IMR-90 (cell line): Measurements from ENCODE around the gene ZNF467. TPM values are rescaled to one million over a fixed set of nuclear protein-coding genes. Genes with fewer than 3 reads are reported as not detected.

Experiments
- ATAC-seq: fragments of 200-7000 bp; cut with Tn5 transposase; 2 replicates; pipeline ENCODE4 v1.9.1; 2020; ENCODE audit warnings: low read depth, mild to moderate bottlenecking, moderate library complexity
- BruUV-seq: library from RNA; stranded (reverse); fragments of 400-500 nt; replicated peaks from 2 replicates; lab custom pipeline; 2021; lab: Mats Ljungman, UMichigan
- CTCF ChIA-PET: fragments of 300-600 bp; formaldehyde crosslinking; extraction: SDS; loops from one replicate; lab custom pipeline; 2021; ENCODE audit warnings: antibody characterized with exemption; lab: Yijun Ruan, JAX
- POLR2A ChIA-PET: fragments of 300-600 bp; sonication (Branson Sonifier 250); formaldehyde crosslinking; loops from one replicate; lab custom pipeline; 2022; ENCODE audit warnings: antibody characterized with exemption; ENCODE audit not compliant: unreplicated experiment; lab: Charles Lee
- DNase-seq: peaks from one replicate; pipeline ENCODE4 v3.0.0; 2013
- H2AFZ ChIP-seq: replicated peaks from 2 replicates; pipeline ENCODE3; 2013; ENCODE audit warnings: low read length, mild to moderate bottlenecking; ENCODE audit not compliant: poor library complexity
- H2AK5ac ChIP-seq: 2 replicates; pipeline ENCODE4 v1.6.1; 2013; ENCODE audit warnings: low read depth, low read length, inconsistent platforms
- H2AK9ac ChIP-seq: replicated peaks from 2 replicates; pipeline ENCODE3; 2013; ENCODE audit warnings: mild to moderate bottlenecking, low read depth, low read length, moderate library complexity; ENCODE audit not compliant: poor library complexity
- H2BK120ac ChIP-seq: 2 replicates; pipeline ENCODE4 v1.6.1; 2013; ENCODE audit warnings: low read depth, low read length, inconsistent platforms
- H2BK15ac ChIP-seq: 3 replicates; pipeline ENCODE4 v1.6.1; 2013; ENCODE audit warnings: low read depth, low read length, inconsistent platforms
- H2BK20ac ChIP-seq: 2 replicates; pipeline ENCODE4 v1.6.1; 2013; ENCODE audit warnings: low read depth, mild to moderate bottlenecking, inconsistent platforms, low read length, moderate library complexity
- H2BK5ac ChIP-seq: 2 replicates; pipeline ENCODE4 v1.6.1; 2013; ENCODE audit warnings: mild to moderate bottlenecking, low read depth, low read length, inconsistent platforms; ENCODE audit not compliant: poor library complexity, severe bottlenecking
- H3K14ac ChIP-seq: replicated peaks from 2 replicates; pipeline ENCODE4 v1.6.1; 2013; ENCODE audit warnings: low read depth, low read length, inconsistent platforms
- H3K18ac ChIP-seq: 2 replicates; pipeline ENCODE4 v1.6.1; 2013; ENCODE audit warnings: low read depth, low read length, control low read depth
- H3K23ac ChIP-seq: 2 replicates; pipeline ENCODE4 v1.6.1; 2013; ENCODE audit warnings: low read depth, low read length, inconsistent platforms
- H3K27ac ChIP-seq: 2 replicates; pipeline ENCODE4 v1.5.1; 2013; ENCODE audit warnings: mild to moderate bottlenecking, control low read depth, low read length; ENCODE audit not compliant: insufficient read depth
- H3K27me3 ChIP-seq: 2 replicates; pipeline ENCODE4 v1.6.1; 2013; ENCODE audit warnings: low read length; ENCODE audit not compliant: control insufficient read depth, insufficient read depth
- H3K36me3 ChIP-seq: 2 replicates; pipeline ENCODE4 v1.6.1; 2013; ENCODE audit warnings: low read length, mixed read lengths; ENCODE audit not compliant: control insufficient read depth, insufficient read depth
- H3K4ac ChIP-seq: 2 replicates; pipeline ENCODE4 v1.6.1; 2013; ENCODE audit warnings: low read depth, low read length, inconsistent platforms
- H3K4me1 ChIP-seq: 2 replicates; pipeline ENCODE4 v1.6.1; 2013; ENCODE audit warnings: low read length, mixed read lengths; ENCODE audit not compliant: control insufficient read depth, insufficient read depth
- H3K4me2 ChIP-seq: 2 replicates; pipeline ENCODE4 v1.6.1; 2013; ENCODE audit warnings: low read depth, mild to moderate bottlenecking, control low read depth, low read length, moderate library complexity
- H3K4me3 ChIP-seq: 2 replicates; pipeline ENCODE4 v1.5.1; 2013; ENCODE audit warnings: low read depth, mild to moderate bottlenecking, control low read depth, low read length, moderate library complexity; ENCODE audit not compliant: insufficient read depth
- H3K56ac ChIP-seq: 2 replicates; pipeline ENCODE4 v1.6.1; 2013; ENCODE audit warnings: low read length, inconsistent platforms; ENCODE audit not compliant: insufficient read depth; ENCODE audit errors: extremely low read depth
- H3K79me1 ChIP-seq, 2 experiments: 2 replicates each; pipeline ENCODE4 v1.6.1; 2013; ENCODE audit warnings: low read length in 2 of 2, inconsistent platforms in 1 of 2, low read depth in 1 of 2
- H3K9ac ChIP-seq: 2 replicates; pipeline ENCODE4 v1.6.1; 2013; ENCODE audit warnings: low read depth, low read length, control low read depth
- H3K9me1 ChIP-seq: 2 replicates; pipeline ENCODE4 v1.6.1; 2013; ENCODE audit warnings: low read length, inconsistent platforms; ENCODE audit not compliant: insufficient read depth
- H3K9me3 ChIP-seq: 2 replicates; pipeline ENCODE4 v1.6.1; 2013; ENCODE audit warnings: low read length; ENCODE audit not compliant: control insufficient read depth, insufficient read depth
- H4K20me1 ChIP-seq: 2 replicates; pipeline ENCODE4 v1.6.1; 2013; ENCODE audit warnings: low read length, inconsistent platforms; ENCODE audit not compliant: insufficient read depth
- H4K5ac ChIP-seq: 2 replicates; pipeline ENCODE4 v1.6.1; 2013; ENCODE audit warnings: mild to moderate bottlenecking, low read depth, low read length, control low read depth
- H4K8ac ChIP-seq, 2 experiments: 2 replicates each; pipeline ENCODE4 v1.6.1; 2013; ENCODE audit warnings: low read depth in 2 of 2, low read length in 2 of 2, control low read depth in 1 of 2, inconsistent platforms in 1 of 2
- H4K91ac ChIP-seq: 2 replicates; pipeline ENCODE4 v1.6.1; 2013; ENCODE audit warnings: low read depth, low read length, inconsistent platforms; ENCODE audit not compliant: insufficient read depth
- BHLHE40 ChIP-seq: fragments of 150-350 bp; IDR thresholded peaks from 2 replicates; pipeline ENCODE4 v1.6.1; 2016; ENCODE audit warnings: mild to moderate bottlenecking, low read depth, low read length
- CEBPB ChIP-seq: IDR thresholded peaks from 2 replicates; pipeline ENCODE4 v1.6.1; 2012; ENCODE audit warnings: low read depth, low read length, improper control_type of control experiment
- CHD1 ChIP-seq: IDR thresholded peaks from 2 replicates; pipeline ENCODE4 v1.6.1; 2012; ENCODE audit warnings: low read depth, low read length, improper control_type of control experiment
- CTCF ChIP-seq: conservative IDR thresholded peaks from 2 replicates; pipeline ENCODE4 v1.5.1; 2012; ENCODE audit warnings: mild to moderate bottlenecking, low read depth, low read length, improper control_type of control experiment
- ELK1 ChIP-seq: fragments of 150-350 bp; IDR thresholded peaks from 2 replicates; pipeline ENCODE4 v1.6.1; 2016; ENCODE audit warnings: low read depth, mild to moderate bottlenecking, low read length, moderate library complexity, borderline replicate concordance
- FOS ChIP-seq: fragments of 150-350 bp; IDR thresholded peaks from 2 replicates; pipeline ENCODE4 v1.6.1; 2016; ENCODE audit warnings: low read depth, low read length
- MAFK ChIP-seq: IDR thresholded peaks from 2 replicates; pipeline ENCODE4 v1.6.1; 2012; ENCODE audit warnings: low read depth, low read length, improper control_type of control experiment
- MAZ ChIP-seq: IDR thresholded peaks from 2 replicates; pipeline ENCODE4 v1.6.1; 2012; ENCODE audit warnings: low read depth, mild to moderate bottlenecking, low read length, improper control_type of control experiment, moderate library complexity, borderline replicate concordance
- MXI1 ChIP-seq: IDR thresholded peaks from 2 replicates; pipeline ENCODE4 v1.6.1; 2012; ENCODE audit warnings: low read depth, mild to moderate bottlenecking, low read length, moderate library complexity, borderline replicate concordance
- NFE2L2 ChIP-seq: fragments of 150-350 bp; IDR thresholded peaks from 2 replicates; pipeline ENCODE4 v1.6.1; 2016; ENCODE audit warnings: low read depth, mild to moderate bottlenecking, low read length
- POLR2A ChIP-seq: IDR thresholded peaks from 2 replicates; pipeline ENCODE4 v1.6.1; 2012; ENCODE audit warnings: mild to moderate bottlenecking, low read depth, low read length
- RAD21 ChIP-seq: IDR thresholded peaks from 2 replicates; pipeline ENCODE4 v1.6.1; 2012; ENCODE audit warnings: low read length, improper control_type of control experiment
- RCOR1 ChIP-seq: IDR thresholded peaks from 2 replicates; pipeline ENCODE4 v1.6.1; 2012; ENCODE audit warnings: mild to moderate bottlenecking, low read length, improper control_type of control experiment; ENCODE audit not compliant: insufficient replicate concordance
- RFX5 ChIP-seq: IDR thresholded peaks from 2 replicates; pipeline ENCODE4 v1.8.0; 2012; ENCODE audit warnings: low read depth, mild to moderate bottlenecking, low read length, moderate library complexity
- SMC3 ChIP-seq: fragments of 150-350 bp; IDR thresholded peaks from 2 replicates; pipeline ENCODE4 v1.6.1; 2016; ENCODE audit warnings: low read depth, mild to moderate bottlenecking, antibody characterized with exemption, low read length, moderate library complexity
- USF2 ChIP-seq: fragments of 150-350 bp; IDR thresholded peaks from 2 replicates; pipeline ENCODE4 v1.6.1; 2017; ENCODE audit warnings: mild to moderate bottlenecking, antibody characterized with exemption, low read length, low read depth
- WGBS, 2 experiments: methylation state at CpG; one replicate each; pipeline versions ENCODE4 v1.1.5 to v1.1.7; 2013; ENCODE audit warnings: missing lambda C conversion rate in 2 of 2; ENCODE audit not compliant: insufficient read length in 1 of 2; ENCODE audit errors: extremely low coverage in 2 of 2; 5-methylcytosine and 5-hydroxymethylcytosine counted together
- dilution Hi-C: fragments of 300-500 bp; cut with HindIII; formaldehyde crosslinking; loops from one replicate; pipeline ENCODE4 v1.14.3; 2018; ENCODE audit warnings: low sequenced_read_pairs; ENCODE audit not compliant: unreplicated experiment
- in situ Hi-C: fragments of 300-500 bp; cut with MboI; formaldehyde crosslinking; loops from 3 replicates; pipeline ENCODE4 v1.14.3; 2019; ENCODE audit warnings: low sequenced_read_pairs, inconsistent platforms, mixed read lengths
- intact Hi-C: fragments of 100-400 bp; cut with micrococcal nuclease; formaldehyde crosslinking; loops from 2 replicates; pipeline ENCODE4 v1.10.0; 2022
- polyA plus RNA-seq, 3 experiments: library from polyadenylated mRNA; depleted of rRNA; stranded (reverse); fragments of >200 nt; gene quantifications; 2 replicates each; pipeline ENCODE4 v1.2.3, GENCODE V29; 2012; ENCODE audit warnings: low replicate concordance in 1 of 3
- total RNA-seq: library from RNA; depleted of rRNA; stranded (reverse); fragments of >200 nt; gene quantifications from 2 replicates; pipeline ENCODE4 v1.2.3, GENCODE V29; 2012

ZNF467 gene
- total and polyA plus RNA-seq, 2 of the 4 experiments (the other 2 are of a cell fraction), result 0.67 TPM; not detected in 1

- Histone ChIP-seq H3K23ac (no peak overlapping the region), H4K20me1 (no peaks in the 10 kb centered on the region), H3K14ac (no peak overlapping the region), H4K5ac (no peak overlapping the region), H2BK120ac (no peak overlapping the region), H2BK5ac (no peak overlapping the region), H3K56ac (no peak overlapping the region), H3K9me3 (no peaks in the 10 kb centered on the region), H2AK9ac (no peak overlapping the region), H3K4ac (no peak overlapping the region), H2AK5ac (no peak overlapping the region), H2BK20ac (no peak overlapping the region), H4K8ac (no peak overlapping the region), H3K36me3 (no peaks in the 10 kb centered on the region), H3K18ac (no peak overlapping the region), H3K27ac (no peak overlapping the region), H3K27me3 (peaks cover 14% of the 10 kb centered on the region; the same call in 1 of the 2 replicates), H2AFZ (no peak overlapping the region), H2BK15ac (no peak overlapping the region), H3K79me1 (no peaks in the 10 kb centered on the region), H3K9me1 (no peaks in the 10 kb centered on the region), H3K4me2 (no peak overlapping the region), H3K9ac (no peak overlapping the region), H3K4me1 (no peaks in the 10 kb centered on the region), H3K4me3 (no peak overlapping the region), H4K91ac (no peak overlapping the region)
- no TSS peak for BruUV-seq
- in situ Hi-C loops, result no loop called here
- intact Hi-C loops, result no loop called here
- 97% methylated on average over 4 of the region's 19 CpGs; no CpG with 5 or more reads in 1 of the 2 experiments for WGBS, 2 experiments
- CTCF ChIA-PET, result no interaction called here
- POLR2A ChIA-PET, result no interaction called here
- ATAC-seq (no peak), DNase-seq (no peak)
- TF ChIP-seq RAD21, result no peak
- TF ChIP-seq MXI1, result no peak
- TF ChIP-seq USF2, result no peak
- no peak for TF ChIP-seq ELK1
- TF ChIP-seq RFX5, result no peak
- TF ChIP-seq MAZ, result no peak
- TF ChIP-seq BHLHE40, result no peak
- no peak for TF ChIP-seq RCOR1
- TF ChIP-seq POLR2A, result no peak
- no peak for TF ChIP-seq CEBPB
- TF ChIP-seq CHD1, result no peak
- TF ChIP-seq FOS, result no peak
- TF ChIP-seq NFE2L2, result no peak
- TF ChIP-seq SMC3, result no peak
- no peak for TF ChIP-seq CTCF
- no peak for TF ChIP-seq MAFK
- dilution Hi-C loops, result no loop called here
Measured at GRCh38 chr7:149796287-149796860, 23.0 kb upstream of the ZNF467 start.
